GM21515 (cell line): ENCODE measurements around the gene CYSRT1.

ENCODE experiments used
- ATAC-seq: cut with Tn5 transposase; IDR thresholded peaks from one replicate; pipeline ENCODE4 v1.9.1; 2021; ENCODE audit not compliant: unreplicated experiment

Gene CYSRT1

GRCh38 chr9:137189297-137190295, 35.4 kb upstream of the CYSRT1 start:
- no peak for ATAC-seq

DNA sequence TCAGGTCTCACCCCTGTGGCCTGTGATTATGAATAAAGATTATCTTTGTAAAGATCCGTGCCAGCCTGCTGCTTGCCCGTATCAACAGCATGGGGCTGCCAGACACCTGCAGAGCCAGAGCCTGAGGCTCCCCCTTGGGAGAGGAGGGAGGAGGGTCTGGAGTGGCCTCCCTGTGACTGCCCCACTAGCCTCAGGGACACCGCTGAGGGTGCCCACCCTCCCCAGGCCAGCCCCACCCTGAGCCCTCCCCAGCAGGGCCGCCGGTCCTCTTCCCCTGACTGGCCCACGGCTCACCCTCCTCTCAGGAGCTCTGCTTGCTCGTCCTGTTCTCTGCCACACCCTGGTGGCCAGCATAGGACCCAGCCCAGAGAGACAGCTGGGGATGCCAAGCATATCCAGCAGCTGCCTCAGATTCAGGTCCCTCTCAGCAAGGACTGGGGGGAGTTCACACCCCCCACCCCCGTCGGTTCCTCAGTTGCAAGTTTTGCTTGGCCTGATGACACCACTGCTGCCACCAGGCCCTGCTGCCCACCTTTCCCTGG, 34.6 kb upstream of the CYSRT1 start:
- no peak for ATAC-seq

DNA sequence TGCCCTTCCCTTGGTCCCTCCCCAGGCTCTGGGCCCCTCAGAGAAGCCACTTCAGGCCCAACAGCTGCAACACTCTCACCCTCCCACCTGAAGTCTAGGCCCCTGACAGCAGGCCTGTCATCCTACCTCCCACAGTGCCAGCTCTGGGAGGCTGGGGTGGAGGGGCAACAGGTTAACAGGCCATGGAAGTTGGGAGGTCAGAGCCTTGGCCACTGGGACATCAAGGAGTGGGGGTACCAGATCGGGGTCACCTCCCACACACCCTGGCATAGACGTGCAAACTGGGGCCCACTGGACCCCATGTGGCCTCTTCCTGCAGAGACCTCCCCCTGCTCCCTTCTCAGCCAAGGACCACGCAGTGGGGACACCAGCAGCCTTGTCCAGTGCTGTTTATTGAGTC, 33.7 kb upstream of the CYSRT1 start:
- no peak for ATAC-seq

- ATAC-seq = no peak
These were observed 33.1 kb upstream of the CYSRT1 start for GRCh38 chr9:137191691-137192447.

GRCh38 chr9:137192448-137192780, 32.6 kb upstream of the CYSRT1 start:
- no peak for ATAC-seq

GRCh38 chr9:137192859-137193258, 32.1 kb upstream of the CYSRT1 start:
- ATAC-seq = no peak

- no peak for ATAC-seq
These were observed 31.2 kb upstream of the CYSRT1 start for GRCh38 chr9:137193771-137194170.

DNA sequence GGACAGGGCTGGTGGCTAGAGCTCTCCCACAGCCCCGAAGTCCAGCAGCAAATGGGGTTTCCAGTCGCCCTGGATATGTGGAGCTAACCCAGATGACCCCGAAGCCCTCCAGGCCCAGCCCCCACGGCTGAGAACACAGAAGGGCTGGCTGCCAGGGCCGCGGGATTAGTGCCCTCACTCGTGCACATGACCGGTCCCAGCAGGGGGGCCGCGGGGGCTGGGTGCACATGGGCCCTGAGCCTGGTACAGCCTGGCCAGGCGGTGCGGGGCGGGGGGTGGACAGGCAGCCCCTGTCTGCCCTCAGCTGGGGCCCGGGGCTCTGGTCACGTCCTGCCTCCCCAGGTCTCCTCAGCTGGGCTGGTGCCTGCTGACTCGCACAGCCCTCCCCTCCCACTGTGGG, 30.6 kb upstream of the CYSRT1 start:
- no peak for ATAC-seq

- no peak for ATAC-seq
These were observed 30.1 kb upstream of the CYSRT1 start for GRCh38 chr9:137194909-137195308.

DNA sequence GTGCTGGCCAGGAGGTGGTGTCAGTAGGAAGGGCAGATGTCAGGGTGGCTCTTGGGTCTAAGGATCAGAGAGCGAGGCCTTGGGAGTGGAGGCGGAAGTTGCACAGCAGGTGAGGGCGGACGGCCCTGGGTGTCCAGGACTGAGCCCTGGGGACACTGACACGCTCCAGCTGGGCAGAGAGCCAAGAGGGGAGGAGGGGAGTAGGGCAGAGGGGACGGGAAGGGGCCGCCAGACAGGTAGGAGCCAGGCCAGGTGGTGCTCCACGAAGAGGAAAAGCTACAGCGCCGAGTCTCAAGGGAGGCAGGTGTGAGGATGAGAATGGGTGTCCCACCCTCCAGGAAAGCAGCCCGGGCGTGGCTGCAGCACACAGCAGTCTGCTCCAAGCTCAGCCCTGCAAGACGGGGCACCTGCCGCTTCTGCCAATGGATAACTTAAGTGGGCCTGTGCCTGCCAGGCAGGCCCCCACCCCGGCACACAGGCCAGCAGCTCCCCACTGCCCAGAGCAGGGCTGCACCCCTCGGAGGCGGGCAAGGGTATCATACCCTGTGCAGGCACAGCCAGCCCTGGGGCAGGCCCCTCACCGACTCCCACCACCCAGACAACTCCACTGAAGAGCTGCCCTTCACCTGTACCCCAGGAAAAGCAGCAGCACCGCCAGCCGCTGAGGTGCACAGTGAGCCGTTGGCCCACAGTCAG, 29.3 kb upstream of the CYSRT1 start:
- ATAC-seq = no peak

- ATAC-seq = no peak
These were observed 26.7 kb upstream of the CYSRT1 start for GRCh38 chr9:137198051-137198901.

- no peak for ATAC-seq
These were observed 26.1 kb upstream of the CYSRT1 start for GRCh38 chr9:137198902-137199283.

DNA sequence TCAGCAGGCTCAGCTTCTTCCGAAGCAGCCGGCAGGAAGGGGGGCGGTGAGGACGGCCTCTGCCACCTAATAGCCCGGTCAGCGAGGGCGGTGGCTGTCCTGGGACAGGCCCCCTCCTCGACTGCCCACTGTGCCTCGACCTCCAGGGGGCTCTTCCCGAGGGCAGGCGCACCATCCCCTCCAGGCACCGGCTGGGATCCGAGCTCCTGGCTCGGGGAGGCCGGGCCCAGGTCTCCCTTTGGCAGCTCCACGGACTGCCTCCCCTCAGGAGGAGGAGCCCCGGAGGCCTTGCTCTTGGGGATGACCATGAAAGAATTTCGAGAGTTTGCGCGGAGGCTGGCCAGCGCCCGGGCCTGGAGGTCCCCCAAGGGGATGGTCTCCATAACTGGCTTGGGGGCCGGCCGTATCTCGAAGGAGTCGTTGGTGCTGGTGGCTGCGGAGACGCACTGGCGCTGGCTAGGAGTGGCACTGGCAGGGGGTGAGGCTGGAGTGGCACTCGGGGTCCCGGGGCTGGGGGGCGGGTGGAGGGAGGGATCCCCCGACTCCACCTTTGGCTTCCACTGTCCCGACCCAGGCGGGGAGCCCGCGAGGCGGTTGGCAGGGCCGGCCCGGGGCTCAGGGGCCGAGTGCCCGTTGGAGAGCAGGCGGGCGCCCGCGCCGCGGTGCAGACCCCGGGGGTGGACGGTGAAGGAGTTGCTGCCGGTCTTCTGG, 25.4 kb upstream of the CYSRT1 start:
- ATAC-seq = no peak

GRCh38 chr9:137200311-137201204, 24.4 kb upstream of the CYSRT1 start, which contains the start of gene TPRN:
TPRN (minus strand) TSS chr9:137200741; CDS start chr9:137200711, 30 bp downstream.
- ATAC-seq = peak; percentile 81

- no peak for ATAC-seq
These were observed 23.6 kb upstream of the CYSRT1 start for GRCh38 chr9:137201205-137201868.

- ATAC-seq = no peak
These were observed 22.0 kb upstream of the CYSRT1 start for GRCh38 chr9:137202966-137203365.

DNA sequence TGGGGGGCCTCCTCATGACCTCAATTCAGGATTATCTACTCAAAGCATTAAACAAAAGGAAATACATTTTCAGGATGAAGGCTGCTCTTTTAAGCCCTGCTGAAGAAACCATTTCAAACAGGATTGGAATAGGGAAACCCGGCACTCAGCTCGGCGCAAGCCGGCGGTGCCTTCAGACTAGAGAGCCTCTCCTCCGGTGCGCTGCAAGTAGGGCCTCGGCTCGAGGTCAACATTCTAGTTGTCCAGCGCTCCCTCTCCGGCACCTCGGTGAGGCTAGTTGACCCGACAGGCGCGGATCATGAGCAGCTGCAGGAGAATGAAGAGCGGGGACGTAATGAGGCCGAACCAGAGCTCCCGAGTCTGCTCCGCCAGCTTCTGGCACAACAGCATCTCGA, 20.2 kb upstream of the CYSRT1 start:
- ATAC-seq = no peak
